Measurements from ENCODE around the gene PAXX.
A peak's percentile ranks its signal among the peaks of the same experiment; 100 is the strongest.

Gene PAXX

GRCh38 chr9:136982232-136983051, 9.8 kb upstream of the PAXX start, which contains the start of gene LCNL1:
Gene LCNL1, plus strand, starts transcription at chr9:136982993. Its CDS starts 594 bp downstream, at chr9:136983587.
- no peaks in the 10 kb centered on the region for H3K9me3 ChIP-seq (ENCODE audit: control insufficient read depth in 1 of 2, low read length in 2 of 2)
- peaks cover 0 to 7% of the 10 kb centered on the region in 2 donors for H3K4me1 ChIP-seq (ENCODE audit: control insufficient read depth in 1 of 2, insufficient read depth in 2 of 2, low read length in 2 of 2)
- no peaks in the 10 kb centered on the region for H3K36me3 ChIP-seq (ENCODE audit: control insufficient read depth in 1 of 2, insufficient read depth in 2 of 2, low read length in 2 of 2)
- no peak within 1 kb of the TSS for H3K27ac ChIP-seq (ENCODE audit: low read depth, low read length)
- peaks cover 18 to 22% of the 10 kb centered on the region in 2 donors for H3K27me3 ChIP-seq (ENCODE audit: control insufficient read depth in 1 of 2, insufficient read depth in 2 of 2, low read length in 2 of 2)
- no peak within 1 kb of the TSS for H3K9ac ChIP-seq (ENCODE audit: low read depth in 1 of 2, low read length in 2 of 2)
- H3K4me3 ChIP-seq (ENCODE audit: low read depth in 1 of 2, low read length in 2 of 2), result no peak within 1 kb of the TSS

DNA sequence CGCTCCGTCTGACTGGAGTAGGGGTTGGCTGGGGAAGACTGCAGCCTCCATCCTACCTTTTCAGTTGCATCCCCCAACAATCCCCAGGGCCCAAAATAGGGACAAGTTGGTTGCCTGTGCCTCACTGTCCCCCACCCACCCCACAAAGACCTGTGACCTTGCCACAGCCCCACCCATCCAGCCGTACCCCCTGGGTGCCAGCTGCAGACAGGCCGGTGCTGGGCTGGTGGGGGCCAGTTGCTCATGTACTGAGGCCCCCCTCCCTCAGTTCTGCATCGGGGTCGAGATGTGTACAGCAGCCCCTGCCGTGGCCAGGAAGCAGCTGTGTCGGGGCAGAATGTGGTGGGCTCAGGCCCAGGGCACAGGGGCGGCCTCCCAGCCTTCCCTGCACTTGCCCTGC, 9.1 kb upstream of the PAXX start:
- no peak overlapping the region for H3K4me3 ChIP-seq (ENCODE audit: low read depth in 1 of 2, low read length in 2 of 2)
- H3K27me3 ChIP-seq (ENCODE audit: control insufficient read depth in 1 of 2, insufficient read depth in 2 of 2, low read length in 2 of 2), result peaks cover 18% of the 10 kb centered on the region in 2 donors
- H3K27ac ChIP-seq (ENCODE audit: low read depth, low read length), result no peak overlapping the region

DNA sequence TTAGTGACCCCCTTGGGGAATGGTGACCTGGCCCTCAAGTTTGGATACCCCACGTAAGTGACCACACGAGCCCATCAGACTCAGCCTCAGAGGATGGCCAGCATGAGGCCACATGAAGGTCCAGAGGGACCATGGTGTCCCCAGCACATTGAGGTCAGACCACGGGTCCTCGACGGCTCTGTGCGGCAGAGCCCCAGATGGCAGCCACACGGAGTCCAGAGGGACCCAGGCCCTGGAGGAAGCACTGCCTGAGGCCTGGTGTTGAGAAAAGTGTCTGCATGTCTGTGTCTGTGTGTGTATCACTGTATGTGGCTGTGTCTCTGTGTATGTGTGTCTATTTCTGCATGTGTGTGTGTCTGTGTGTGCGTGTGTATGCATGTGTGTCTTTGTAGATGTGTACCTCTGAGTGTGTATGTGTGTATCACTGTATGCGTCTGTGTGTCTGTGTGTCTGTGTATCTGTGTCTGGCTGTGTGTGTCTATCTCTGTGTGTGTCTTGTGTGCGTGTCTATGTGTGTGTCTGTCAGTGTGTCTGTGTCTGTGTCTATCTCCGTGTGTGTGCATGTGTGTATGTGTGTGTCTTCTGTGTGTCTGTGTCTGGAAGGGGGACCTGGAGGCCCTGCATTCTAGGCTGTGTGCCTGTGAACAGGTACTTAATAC, 8.4 kb upstream of the PAXX start:
- Histone ChIP-seq H3K27ac (ENCODE audit: low read depth, low read length) (no peak overlapping the region), H3K36me3 (ENCODE audit: control insufficient read depth in 1 of 2, insufficient read depth in 2 of 2, low read length in 2 of 2) (no peaks in the 10 kb centered on the region), H3K27me3 (ENCODE audit: control insufficient read depth in 1 of 2, insufficient read depth in 2 of 2, low read length in 2 of 2) (peaks cover 18% of the 10 kb centered on the region in 2 donors), H3K4me1 (ENCODE audit: control insufficient read depth in 1 of 2, insufficient read depth in 2 of 2, low read length in 2 of 2) (no peaks in the 10 kb centered on the region), H3K4me3 (ENCODE audit: low read depth in 1 of 2, low read length in 2 of 2) (no peak overlapping the region), H3K9ac (ENCODE audit: low read depth in 1 of 2, low read length in 2 of 2) (no peak overlapping the region), H3K9me3 (ENCODE audit: control insufficient read depth in 1 of 2, low read length in 2 of 2) (no peaks in the 10 kb centered on the region)

More for the DNA sequence above, 9.1 kb upstream of the PAXX start:
- Histone ChIP-seq H3K9ac (ENCODE audit: low read depth in 1 of 2, low read length in 2 of 2) (no peak overlapping the region), H3K4me1 (ENCODE audit: control insufficient read depth in 1 of 2, insufficient read depth in 2 of 2, low read length in 2 of 2) (peaks cover 0 to under 1% of the 10 kb centered on the region in 2 donors), H3K9me3 (ENCODE audit: control insufficient read depth in 1 of 2, low read length in 2 of 2) (no peaks in the 10 kb centered on the region), H3K36me3 (ENCODE audit: control insufficient read depth in 1 of 2, insufficient read depth in 2 of 2, low read length in 2 of 2) (no peaks in the 10 kb centered on the region)

DNA sequence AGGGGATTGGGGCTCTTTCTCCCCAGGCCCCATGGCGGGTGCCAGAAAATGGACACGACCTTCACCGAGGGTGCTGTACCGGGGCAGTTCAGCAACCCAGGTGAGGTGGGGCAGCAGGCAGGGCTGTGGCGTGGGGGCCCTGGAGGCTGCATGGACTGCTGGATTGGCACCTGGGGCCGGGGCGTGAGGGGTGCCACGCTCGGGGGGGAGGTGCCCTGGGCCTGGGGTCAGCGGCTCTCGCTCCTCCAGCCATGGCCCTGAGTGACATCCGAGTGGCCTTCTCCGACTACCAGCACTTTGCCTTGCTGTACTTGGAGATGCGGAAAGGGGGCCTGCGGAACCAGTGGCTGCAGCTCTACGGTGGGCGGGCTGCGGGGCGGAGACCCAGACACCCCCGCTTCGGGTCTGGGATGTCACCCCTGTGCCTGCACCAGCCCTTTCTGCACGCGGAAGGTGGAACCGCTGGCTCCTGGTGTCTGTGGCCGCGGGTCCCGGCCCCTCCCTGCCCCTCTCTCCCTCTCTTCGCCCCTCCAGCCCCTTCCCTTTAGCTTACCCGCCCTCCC, 7.7 kb upstream of the PAXX start:
- no peaks in the 10 kb centered on the region for H3K36me3 ChIP-seq (ENCODE audit: control insufficient read depth in 1 of 2, insufficient read depth in 2 of 2, low read length in 2 of 2)
- no peak overlapping the region for H3K4me3 ChIP-seq (ENCODE audit: low read depth in 1 of 2, low read length in 2 of 2)
- H3K4me1 ChIP-seq (ENCODE audit: control insufficient read depth in 1 of 2, insufficient read depth in 2 of 2, low read length in 2 of 2), result no peaks in the 10 kb centered on the region
- H3K9ac ChIP-seq (ENCODE audit: low read depth in 1 of 2, low read length in 2 of 2), result no peak overlapping the region
- no peak overlapping the region for H3K27ac ChIP-seq (ENCODE audit: low read depth, low read length)
- H3K27me3 ChIP-seq (ENCODE audit: control insufficient read depth in 1 of 2, insufficient read depth in 2 of 2, low read length in 2 of 2), result peaks cover 18% of the 10 kb centered on the region in 2 donors
- H3K9me3 ChIP-seq (ENCODE audit: control insufficient read depth in 1 of 2, low read length in 2 of 2), result no peaks in the 10 kb centered on the region

DNA sequence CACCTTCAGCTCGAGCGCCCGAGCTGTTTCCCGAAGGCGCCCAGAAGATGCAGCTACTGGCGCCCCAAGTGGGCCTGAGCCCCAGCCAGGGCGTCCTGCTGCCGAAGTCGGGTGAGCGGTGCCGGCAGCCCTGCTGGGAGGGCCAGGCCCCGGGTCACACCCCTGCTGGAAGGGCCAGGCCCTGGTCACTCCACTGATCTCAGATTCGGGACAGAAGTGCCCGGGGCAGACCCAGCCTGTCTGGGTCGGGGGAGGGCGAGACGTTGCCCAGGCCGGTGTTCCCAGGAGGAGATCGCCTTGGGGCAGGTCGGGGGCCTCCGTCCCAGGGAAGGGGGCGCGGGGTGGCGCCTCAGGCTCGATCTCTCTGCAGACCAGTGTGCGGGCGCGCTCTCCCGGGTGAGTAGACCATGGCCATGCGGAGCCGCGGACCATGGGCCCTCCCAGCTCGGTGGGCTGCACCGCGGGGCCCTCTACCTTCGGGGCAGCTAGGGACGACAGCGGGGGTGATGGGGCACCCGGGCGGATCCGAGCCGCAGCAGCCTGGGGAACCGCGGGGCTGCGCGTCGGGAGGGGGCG, 7.1 kb upstream of the PAXX start:
- Histone ChIP-seq H3K27me3 (ENCODE audit: control insufficient read depth in 1 of 2, insufficient read depth in 2 of 2, low read length in 2 of 2) (peaks cover 18% of the 10 kb centered on the region in 2 donors), H3K9me3 (ENCODE audit: control insufficient read depth in 1 of 2, low read length in 2 of 2) (no peaks in the 10 kb centered on the region), H3K27ac (ENCODE audit: low read depth, low read length) (no peak overlapping the region), H3K36me3 (ENCODE audit: control insufficient read depth in 1 of 2, insufficient read depth in 2 of 2, low read length in 2 of 2) (no peaks in the 10 kb centered on the region), H3K4me3 (ENCODE audit: low read depth in 1 of 2, low read length in 2 of 2) (no peak overlapping the region), H3K9ac (ENCODE audit: low read depth in 1 of 2, low read length in 2 of 2) (no peak overlapping the region), H3K4me1 (ENCODE audit: control insufficient read depth in 1 of 2, insufficient read depth in 2 of 2, low read length in 2 of 2) (no peaks in the 10 kb centered on the region)

- Histone ChIP-seq H3K27ac (ENCODE audit: low read depth, low read length) (no peak overlapping the region), H3K27me3 (ENCODE audit: control insufficient read depth in 1 of 2, insufficient read depth in 2 of 2, low read length in 2 of 2) (peaks cover 18% of the 10 kb centered on the region in 2 donors), H3K9ac (ENCODE audit: low read depth in 1 of 2, low read length in 2 of 2) (no peak overlapping the region), H3K4me3 (ENCODE audit: low read depth in 1 of 2, low read length in 2 of 2) (no peak overlapping the region), H3K9me3 (ENCODE audit: control insufficient read depth in 1 of 2, low read length in 2 of 2) (no peaks in the 10 kb centered on the region), H3K4me1 (ENCODE audit: control insufficient read depth in 1 of 2, insufficient read depth in 2 of 2, low read length in 2 of 2) (no peaks in the 10 kb centered on the region), H3K36me3 (ENCODE audit: control insufficient read depth in 1 of 2, insufficient read depth in 2 of 2, low read length in 2 of 2) (no peaks in the 10 kb centered on the region)
Observed at GRCh38 chr9:136985853-136986252, 6.4 kb upstream of the PAXX start.

- no peak overlapping the region for H3K4me3 ChIP-seq (ENCODE audit: low read depth in 1 of 2, low read length in 2 of 2)
- H3K9ac ChIP-seq (ENCODE audit: low read depth in 1 of 2, low read length in 2 of 2), result no peak overlapping the region
- no peak overlapping the region for H3K27ac ChIP-seq (ENCODE audit: low read depth, low read length)
- H3K36me3 ChIP-seq (ENCODE audit: control insufficient read depth in 1 of 2, insufficient read depth in 2 of 2, low read length in 2 of 2), result peaks cover 0 to under 1% of the 10 kb centered on the region in 2 donors
- peaks cover 12 to 14% of the 10 kb centered on the region in 2 donors for H3K27me3 ChIP-seq (ENCODE audit: control insufficient read depth in 1 of 2, insufficient read depth in 2 of 2, low read length in 2 of 2)
- no peaks in the 10 kb centered on the region for H3K9me3 ChIP-seq (ENCODE audit: control insufficient read depth in 1 of 2, low read length in 2 of 2)
- H3K4me1 ChIP-seq (ENCODE audit: control insufficient read depth in 1 of 2, insufficient read depth in 2 of 2, low read length in 2 of 2), result peaks cover 10 to 14% of the 10 kb centered on the region in 2 donors
Observed at GRCh38 chr9:136988872-136989271, 3.4 kb upstream of the PAXX start.

- H3K4me1 ChIP-seq (ENCODE audit: control insufficient read depth in 1 of 2, insufficient read depth in 2 of 2, low read length in 2 of 2), result peaks cover 17 to 25% of the 10 kb centered on the region in 2 donors
- no peaks in the 10 kb centered on the region for H3K27me3 ChIP-seq (ENCODE audit: control insufficient read depth in 1 of 2, insufficient read depth in 2 of 2, low read length in 2 of 2)
- H3K4me3 ChIP-seq (ENCODE audit: low read depth in 1 of 2, low read length in 2 of 2), result no peak overlapping the region
- no peak overlapping the region for H3K27ac ChIP-seq (ENCODE audit: low read depth, low read length)
- peaks cover 0 to 3% of the 10 kb centered on the region in 2 donors for H3K36me3 ChIP-seq (ENCODE audit: control insufficient read depth in 1 of 2, insufficient read depth in 2 of 2, low read length in 2 of 2)
- no peak overlapping the region for H3K9ac ChIP-seq (ENCODE audit: low read depth in 1 of 2, low read length in 2 of 2)
- no peaks in the 10 kb centered on the region for H3K9me3 ChIP-seq (ENCODE audit: control insufficient read depth in 1 of 2, low read length in 2 of 2)
Observed at GRCh38 chr9:136990242-136990911, 1.8 kb upstream of the PAXX start.

DNA sequence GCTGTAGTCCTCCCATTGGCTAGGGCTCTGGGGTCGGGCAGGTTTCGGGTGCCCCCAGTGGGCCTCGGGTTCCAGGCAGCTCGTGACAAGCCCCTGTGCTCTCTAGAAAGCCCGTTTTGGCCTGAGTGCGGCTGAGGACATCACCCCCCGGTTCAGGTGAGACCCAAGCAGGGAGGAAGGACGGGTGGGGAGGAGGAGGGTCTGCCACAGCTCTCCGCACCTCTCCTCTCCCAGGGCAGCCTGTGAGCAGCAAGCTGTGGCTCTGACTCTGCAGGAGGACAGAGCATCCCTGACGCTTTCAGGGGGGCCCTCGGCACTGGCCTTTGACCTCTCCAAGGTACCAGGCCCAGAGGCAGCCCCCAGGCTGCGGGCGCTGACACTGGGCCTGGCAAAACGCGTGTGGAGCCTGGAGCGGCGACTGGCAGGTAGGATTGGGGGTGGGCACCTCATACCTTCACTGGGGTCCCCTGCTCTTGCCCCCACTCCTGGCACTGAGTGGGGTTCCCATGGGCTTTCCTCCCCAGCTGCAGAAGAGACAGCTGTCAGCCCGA, 672 bp downstream of the PAXX start:
- Histone ChIP-seq H3K4me3 (ENCODE audit: low read depth in 1 of 2, low read length in 2 of 2) (peak overlapping the region; percentile 83 to 87), H3K9me3 (ENCODE audit: control insufficient read depth in 1 of 2, low read length in 2 of 2) (no peaks in the 10 kb centered on the region), H3K9ac (ENCODE audit: low read depth in 1 of 2, low read length in 2 of 2) (peak overlapping the region; percentile 73), H3K4me1 (ENCODE audit: control insufficient read depth in 1 of 2, insufficient read depth in 2 of 2, low read length in 2 of 2) (peaks cover 37 to 48% of the 10 kb centered on the region in 2 donors), H3K36me3 (ENCODE audit: control insufficient read depth in 1 of 2, insufficient read depth in 2 of 2, low read length in 2 of 2) (peaks cover 0 to 3% of the 10 kb centered on the region in 2 donors), H3K27me3 (ENCODE audit: control insufficient read depth in 1 of 2, insufficient read depth in 2 of 2, low read length in 2 of 2) (peaks cover 0 to 12% of the 10 kb centered on the region in 2 donors), H3K27ac (ENCODE audit: low read depth, low read length) (peak overlapping the region; percentile 66)
